Colonic mucosa (tissue), 4 donors: ENCODE data around the gene CEP43. TPM values are rescaled to one million over a fixed set of nuclear protein-coding genes. Genes with fewer than 3 reads are reported as not detected.

Source experiments
- DNase-seq: peaks from one replicate; pipeline ENCODE4 v3.0.0-alpha.2; 2020
- H3K27ac ChIP-seq: fragments of 200-600 bp; one replicate; pipeline ENCODE4 v1.8.0; 2021
- H3K27me3 ChIP-seq: fragments of 200-600 bp; one replicate; pipeline ENCODE4 v1.8.0; 2021
- H3K36me3 ChIP-seq: fragments of 200-600 bp; one replicate; pipeline ENCODE4 v1.8.0; 2021
- H3K4me1 ChIP-seq: fragments of 200-600 bp; one replicate; pipeline ENCODE4 v1.8.0; 2021; ENCODE audit warnings: mild to moderate bottlenecking
- H3K4me3 ChIP-seq: fragments of 200-600 bp; one replicate; pipeline ENCODE4 v1.8.0; 2021
- H3K9ac ChIP-seq, 2 donors: one replicate each; pipeline ENCODE4 v1.7.0; 2013; ENCODE audit warnings: control low read depth in 2 of 2, low read depth in 2 of 2, low read length in 2 of 2
- H3K9me3 ChIP-seq: fragments of 200-600 bp; one replicate; pipeline ENCODE4 v1.8.0; 2021
- CTCF ChIP-seq: fragments of 200-600 bp; IDR thresholded peaks from one replicate; pipeline ENCODE4 v1.8.0; 2022; ENCODE audit warnings: antibody characterized with exemption, mild to moderate bottlenecking
- intact Hi-C: fragments of 100-400 bp; cut with DNase I; formaldehyde crosslinking; loops from one replicate; pipeline ENCODE4 v1.14.1; 2022
- total RNA-seq, 2 donors: library from RNA; stranded (reverse); fragmentation: NEBNext Ultra II Directional in 1 of 2; extraction: Animal tissue kit (Norgen Biotek cat#: 25700) in 1 of 2; gene quantifications; one replicate each; pipeline ENCODE4 v1.2.1, GENCODE V29; 2021
- donor health status: healthy.
- donor health status: DM: no; HTN: no; CAD: no.
- donor health status: DM: no; HTN: no; CAD: no.

Gene CEP43
- total RNA-seq, 2 donors from 2014 or later, result 17.3 to 23.8 TPM

DNA sequence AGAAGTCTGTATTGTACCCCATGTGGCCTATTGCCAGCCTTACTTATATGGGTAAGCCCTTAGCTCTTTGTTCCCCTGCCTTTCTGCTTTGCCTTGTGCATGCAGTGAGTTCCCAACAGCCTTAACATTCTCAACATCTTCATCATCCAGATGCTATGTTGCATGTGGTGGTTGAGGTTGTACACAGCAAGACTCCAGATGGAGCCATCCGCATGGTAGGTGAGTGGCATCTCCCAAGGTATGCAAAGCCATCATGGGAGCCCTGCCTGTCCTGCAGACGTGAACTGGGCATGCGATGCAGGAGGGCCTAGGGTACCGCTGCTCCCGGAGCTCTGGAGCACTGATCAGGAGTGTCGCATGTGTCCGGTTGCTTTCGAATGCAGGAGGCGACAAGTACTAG, 16.1 kb downstream of the CEP43 start:
- H3K27me3 ChIP-seq, result no peaks in the 10 kb centered on the region
- no peak overlapping the region for H3K27ac ChIP-seq
- no peaks in the 10 kb centered on the region for H3K9me3 ChIP-seq
- no peaks in the 10 kb centered on the region for H3K4me1 ChIP-seq
- TF ChIP-seq CTCF, result no peak
- intact Hi-C loops, result no loop called here
- H3K36me3 ChIP-seq, result peaks cover 5% of the 10 kb centered on the region
- no peak overlapping the region for H3K4me3 ChIP-seq
- no peak for DNase-seq
- no peak overlapping the region for H3K9ac ChIP-seq

DNA sequence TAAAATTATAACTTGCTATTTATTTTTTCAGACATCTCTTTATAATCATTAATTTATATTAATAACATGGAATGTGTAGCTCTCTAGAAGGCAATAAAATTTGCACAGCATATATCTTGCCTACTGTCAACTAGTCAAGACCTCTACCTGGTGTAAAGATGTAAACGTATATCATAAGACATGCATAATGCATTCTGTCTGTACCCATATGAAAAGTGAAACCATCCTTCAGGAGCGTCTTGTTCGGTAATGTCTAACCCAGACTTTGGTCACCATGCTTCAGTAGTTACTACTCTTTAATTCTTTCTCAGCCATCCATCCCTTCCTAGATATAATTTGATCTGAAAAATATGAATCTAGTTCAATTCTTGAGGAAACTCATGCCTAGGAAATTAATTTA, 21.0 kb downstream of the CEP43 start:
- no peaks in the 10 kb centered on the region for H3K27me3 ChIP-seq
- intact Hi-C loops, result no loop called here
- TF ChIP-seq CTCF, result no peak

GRCh38 chr6:167027308-167027707, 28.1 kb downstream of the CEP43 start:
- no peak overlapping the region for H3K27ac ChIP-seq
- no peak for TF ChIP-seq CTCF

More for the DNA sequence above, 21.0 kb downstream of the CEP43 start:
- Histone ChIP-seq H3K9ac (no peak overlapping the region), H3K36me3 (peaks cover 6% of the 10 kb centered on the region), H3K4me1 (no peaks in the 10 kb centered on the region), H3K4me3 (no peak overlapping the region), H3K27ac (no peak overlapping the region), H3K9me3 (no peaks in the 10 kb centered on the region)
- DNase-seq, result no peak

DNA sequence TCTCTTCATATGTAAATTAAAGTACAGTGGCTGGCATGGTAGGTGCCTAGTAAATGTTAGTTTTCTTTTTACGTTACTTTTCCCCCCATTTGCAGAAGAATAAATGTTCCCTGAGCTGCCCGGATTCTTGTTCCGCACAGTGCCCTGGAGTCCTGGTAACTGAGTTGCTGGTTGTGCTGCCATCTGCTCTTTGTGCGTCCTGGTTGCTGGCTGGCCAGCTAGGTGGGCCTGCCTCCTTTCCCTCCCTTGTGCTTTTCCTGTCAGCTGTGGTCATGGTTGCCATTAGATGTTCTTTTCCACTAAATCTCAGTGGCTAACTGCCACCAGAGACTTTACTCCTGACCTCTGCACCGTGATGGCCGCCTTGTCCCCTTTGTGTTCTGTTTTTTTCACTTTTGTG, 28.6 kb downstream of the CEP43 start:
- Histone ChIP-seq H3K27ac (no peak overlapping the region), H3K27me3 (no peaks in the 10 kb centered on the region), H3K9me3 (no peaks in the 10 kb centered on the region), H3K36me3 (peaks cover 8% of the 10 kb centered on the region), H3K4me3 (no peak overlapping the region), H3K4me1 (no peaks in the 10 kb centered on the region), H3K9ac (no peak overlapping the region)
- intact Hi-C loops, result no loop called here
- no peak for DNase-seq
- no peak for TF ChIP-seq CTCF

More at GRCh38 chr6:167027308-167027707, 28.1 kb downstream of the CEP43 start:
- intact Hi-C loops, result no loop called here
- Histone ChIP-seq H3K4me3 (no peak overlapping the region), H3K9me3 (no peaks in the 10 kb centered on the region), H3K9ac (no peak overlapping the region), H3K27me3 (no peaks in the 10 kb centered on the region), H3K36me3 (peaks cover 8% of the 10 kb centered on the region), H3K4me1 (no peaks in the 10 kb centered on the region)
- DNase-seq, result no peak

- H3K27me3 ChIP-seq, result no peaks in the 10 kb centered on the region
- intact Hi-C loops, result no loop called here
- H3K9ac ChIP-seq, result no peak overlapping the region
- H3K4me3 ChIP-seq, result no peak overlapping the region
- H3K4me1 ChIP-seq, result no peaks in the 10 kb centered on the region
- no peak for TF ChIP-seq CTCF
- DNase-seq, result no peak
- H3K27ac ChIP-seq, result no peak overlapping the region
- peaks cover 11% of the 10 kb centered on the region for H3K36me3 ChIP-seq
- H3K9me3 ChIP-seq, result no peaks in the 10 kb centered on the region
These were observed 31.2 kb downstream of the CEP43 start for GRCh38 chr6:167030222-167031072.
